GM12878 (cell line): ENCODE data around the gene TRIM45. TPM values are rescaled to one million over a fixed set of nuclear protein-coding genes. Genes with fewer than 3 reads are reported as not detected.

Experiments used
- ATAC-seq: fragments of 200-7000 bp; cut with Tn5 transposase; 3 replicates; pipeline ENCODE4 v1.9.1; 2020; ENCODE audit warnings: mild to moderate bottlenecking, moderate library complexity
- BruUV-seq: library from RNA; stranded (reverse); fragments of 400-500 nt; replicated peaks from 2 replicates; lab custom pipeline; 2021; lab: Mats Ljungman, UMichigan
- CTCF ChIA-PET: fragments of 300-600 bp; sonication (Branson Sonifier 250); formaldehyde crosslinking; extraction: SDS; loops from one replicate; lab custom pipeline; 2021; ENCODE audit warnings: inconsistent platforms; lab: Yijun Ruan, JAX
- POLR2A ChIA-PET: fragments of 350-600 bp; formaldehyde crosslinking; extraction: SDS; loops from one replicate; lab custom pipeline; 2021; ENCODE audit warnings: inconsistent platforms; lab: Charles Lee
- RAD21 ChIA-PET: fragments of 300-600 bp; sonication (Branson Sonifier 250); formaldehyde crosslinking; loops from one replicate; lab custom pipeline; 2023; ENCODE audit warnings: antibody characterized with exemption; ENCODE audit not compliant: unreplicated experiment; lab: Charles Lee
- SMC1A ChIA-PET: fragments of 300-600 bp; sonication (Branson Sonifier 250); formaldehyde crosslinking; loops from one replicate; lab custom pipeline; 2023; ENCODE audit not compliant: unreplicated experiment, uncharacterized antibody; lab: Charles Lee
- DNase-seq: peaks from one replicate; pipeline ENCODE4 v3.0.0-alpha.2; 2011; ENCODE audit warnings: low read depth, low spot score
- FAIRE-seq: peaks from 3 replicates; lab custom pipeline; 2011; peaks lifted over from hg19 to GRCh38; lab: Jason Lieb, UNC
- H2AFZ ChIP-seq: 2 replicates; pipeline ENCODE4 v1.6.0; 2011; ENCODE audit warnings: low read depth, low read length, control low read depth; ENCODE audit not compliant: control insufficient read depth
- H3K27ac ChIP-seq: 2 replicates; pipeline ENCODE4 v1.5.1; 2011; ENCODE audit warnings: control low read depth; ENCODE audit not compliant: control insufficient read depth, insufficient read depth
- H3K27me3 ChIP-seq, 2 experiments: replicated peaks in 1 of 2; 2 replicates each; pipeline versions ENCODE4 v1.6.0 to v1.6.1; 2011; ENCODE audit warnings: low read length in 1 of 2; ENCODE audit not compliant: control insufficient read depth in 2 of 2, insufficient read depth in 2 of 2
- H3K36me3 ChIP-seq, 2 experiments: 2 replicates each; pipeline ENCODE4 v1.5.1; 2011; ENCODE audit warnings: low read length in 1 of 2; ENCODE audit not compliant: control insufficient read depth in 2 of 2, insufficient read depth in 2 of 2
- H3K4me1 ChIP-seq: 2 replicates; pipeline ENCODE4 v1.6.1; 2011; ENCODE audit warnings: mild to moderate bottlenecking, low read length, moderate library complexity, mixed read lengths; ENCODE audit not compliant: control insufficient read depth, insufficient read depth
- H3K4me2 ChIP-seq: 2 replicates; pipeline ENCODE4 v1.6.0; 2011; ENCODE audit warnings: control low read depth; ENCODE audit not compliant: control insufficient read depth, insufficient read depth
- H3K4me3 ChIP-seq: fragments of 200-600 bp; sonication (generic); 2 replicates; pipeline ENCODE4 v1.5.1; 2016
- H3K79me2 ChIP-seq: 2 replicates; pipeline ENCODE4 v1.6.0; 2011; ENCODE audit warnings: low read length; ENCODE audit not compliant: control insufficient read depth, insufficient read depth
- H3K9ac ChIP-seq: 2 replicates; pipeline ENCODE4 v1.8.0; 2011; ENCODE audit warnings: low read length, control low read depth, mixed read lengths; ENCODE audit not compliant: control insufficient read depth, insufficient read depth
- H3K9me3 ChIP-seq: replicated peaks from 3 replicates; pipeline ENCODE4 v1.5.1; 2011; ENCODE audit warnings: mild to moderate bottlenecking, low read length; ENCODE audit not compliant: control insufficient read depth, insufficient read depth
- H4K20me1 ChIP-seq: 2 replicates; pipeline ENCODE4 v1.6.0; 2011; ENCODE audit not compliant: control insufficient read depth, insufficient read depth
- ASH2L ChIP-seq: fragments of 300-600, 200-600 bp; sonication (generic); IDR thresholded peaks from 2 replicates; pipeline ENCODE4 v1.6.1; 2017; ENCODE audit warnings: low read depth, mild to moderate bottlenecking, borderline replicate concordance
- DPF2 ChIP-seq: fragments of 450-650 bp; IDR thresholded peaks from 2 replicates; pipeline ENCODE4 v1.6.1; 2017; ENCODE audit warnings: mild to moderate bottlenecking
- E2F4 ChIP-seq: IDR thresholded peaks from 2 replicates; pipeline ENCODE4 v1.6.1; 2012; ENCODE audit warnings: low read depth, low read length, improper control_type of control experiment
- MTA2 ChIP-seq: fragments of 450-650 bp; IDR thresholded peaks from 2 replicates; pipeline ENCODE4 v1.6.1; 2016; ENCODE audit warnings: low read depth, mild to moderate bottlenecking, moderate library complexity
- MTA3 ChIP-seq: IDR thresholded peaks from 2 replicates; pipeline ENCODE4 v1.6.1; 2012; ENCODE audit warnings: low read length, inconsistent platforms, borderline replicate concordance
- PBX3 ChIP-seq: IDR thresholded peaks from 2 replicates; pipeline ENCODE4 v1.6.1; 2011; ENCODE audit warnings: mild to moderate bottlenecking, low read depth, low read length, moderate library complexity; ENCODE audit not compliant: insufficient replicate concordance
- SMC3 ChIP-seq: IDR thresholded peaks from 2 replicates; pipeline ENCODE4 v1.6.1; 2011; ENCODE audit warnings: low read length, improper control_type of control experiment, borderline replicate concordance
- SPI1 ChIP-seq: IDR thresholded peaks from 2 replicates; pipeline ENCODE4 v1.6.1; 2011; ENCODE audit warnings: low read depth, mild to moderate bottlenecking, low read length, moderate library complexity, borderline replicate concordance; ENCODE audit not compliant: insufficient read depth
- ZNF384 ChIP-seq: IDR thresholded peaks from 2 replicates; pipeline ENCODE4 v1.6.1; 2012; ENCODE audit warnings: low read depth, mild to moderate bottlenecking, low read length, improper control_type of control experiment, borderline replicate concordance
- WGBS: methylation state at CpG from one replicate; pipeline ENCODE4 v1.1.6; 2016; ENCODE audit warnings: low lambda C conversion rate; ENCODE audit not compliant: insufficient replicate concordance, insufficient coverage; ENCODE audit errors: missing lambda C conversion rate; 5-methylcytosine and 5-hydroxymethylcytosine counted together
- in situ Hi-C: fragments of 300-500 bp; cut with MboI; formaldehyde crosslinking; loops from 9 replicates; pipeline ENCODE4 v1.14.3; 2018; ENCODE audit warnings: mixed read lengths
- intact Hi-C: fragments of 100-400 bp; cut with micrococcal nuclease; formaldehyde crosslinking; loops from one replicate; pipeline ENCODE4 v1.14.2; 2022; ENCODE audit not compliant: unreplicated experiment
- polyA plus RNA-seq, 11 experiments: library from polyadenylated mRNA; depleted of rRNA in 4 of 11; unstranded in 6 of 11; stranded (reverse) in 5 of 11; fragments of >200 nt; fragmentation: Nextera tagmentation in 4 of 11; fragmentation: Illumina TruSeq in 1 of 11; extraction: Ambion mirVana in 4 of 11; extraction: Trizol in 1 of 11; gene quantifications; 1 replicate in 1 of 11; 2 replicates in 10 of 11; pipeline versions ENCODE4 v1.2.1 to v1.2.3, GENCODE V29; 2011 to 2016; ENCODE audit warnings: inconsistent platforms in 2 of 11, missing spikeins in 2 of 11, low read depth in 1 of 11
- total RNA-seq, 4 experiments: library from RNA; depleted of rRNA in 3 of 4; stranded (reverse); fragments of >200 nt in 3 of 4; fragmentation: Illumina TruSeq in 1 of 4; extraction: Trizol in 1 of 4; gene quantifications; 2 replicates each; pipeline versions ENCODE4 v1.2.1 to v1.2.3, GENCODE V29; 2013 to 2021

Gene TRIM45
- total and polyA plus RNA-seq, 10 of the 15 experiments (the other 5 are each of a cell fraction or from before 2014, with no cell fraction given): 0.31 to 0.86 (median 0.46) TPM

DNA sequence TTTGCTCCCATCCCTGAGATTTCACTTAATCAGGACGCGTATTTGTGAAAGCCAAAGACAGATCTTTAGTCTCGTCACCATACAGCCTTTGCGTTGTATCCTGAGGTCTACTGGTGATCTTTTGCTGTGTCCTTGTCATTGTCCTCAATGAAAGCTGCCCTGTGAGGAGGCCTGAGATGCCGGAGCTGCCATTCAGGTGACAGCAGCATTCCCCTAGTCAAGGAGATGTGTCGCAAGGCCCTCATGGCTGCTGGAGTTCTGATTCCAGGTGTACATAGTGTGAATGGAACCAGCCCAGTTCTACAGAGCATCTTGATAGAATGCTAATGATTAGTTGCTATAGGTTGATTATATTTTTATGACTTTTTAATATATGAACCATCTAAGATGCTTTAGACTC lies 37.3 kb downstream of the TRIM45 start (continued):
- TF ChIP-seq SMC3 (no peak), MTA3 (no peak), ASH2L (no peak), MTA2 (no peak), E2F4 (no peak), SPI1 (no peak)

- Histone ChIP-seq H3K27me3 (no peaks in the 10 kb centered on the region), H3K4me1 (no peaks in the 10 kb centered on the region), H2AFZ (no peak overlapping the region), H3K36me3 (peaks cover 37 to 59% of the 10 kb centered on the region in 2 experiments), H3K27ac (no peak overlapping the region), H3K4me3 (no peak overlapping the region), H3K9me3 (no peaks in the 10 kb centered on the region), H4K20me1 (no peaks in the 10 kb centered on the region), H3K9ac (no peak overlapping the region), H3K4me2 (no peak overlapping the region), H3K79me2 (no peaks in the 10 kb centered on the region)
- intact Hi-C loops (no loop called here), in situ Hi-C loops (loop anchor here (10.0 kb wide), 1 partner anchor 695 kb away; no protein-coding TSS in a partner anchor)
- no peak for ATAC-seq
- ChIA-PET CTCF (interaction anchor here (1.9 to 5.9 kb wide), 2 partner anchors 8 to 12 kb away, joined by 6 to 22 read pairs; no protein-coding TSS in a partner anchor), RAD21 (no interaction called here), SMC1A (interaction anchor here (0.9 to 1.3 kb wide), 2 partner anchors 10 to 12 kb away, joined by 3 to 8 read pairs; no protein-coding TSS in a partner anchor), POLR2A (interaction anchor here (0.7 to 2.6 kb wide), 2 partner anchors 9 to 19 kb away, joined by 4 to 9 read pairs; partner anchors contain the start of gene TTF2)
- no peak for TF ChIP-seq PBX3
- TF ChIP-seq ZNF384: no peak
- no peak for TF ChIP-seq DPF2
- 98% methylated on average over 5 of the region's 6 CpGs for WGBS
- DNase-seq: no peak
- no peak for FAIRE-seq
- BruUV-seq: no TSS peak
Observed at GRCh38 chr1:117079737-117080136, 41.8 kb downstream of the TRIM45 start.
